DLD1 (cell line): ENCODE results near the gene CTNND2.

Source experiments
- in situ Hi-C: cut with HindIII; loops from 2 replicates; pipeline ENCODE4 v1.10.0; 2017; ENCODE audit warnings: low sequenced_read_pairs

The CTNND2 gene

GRCh38 chr5:11599499-11599898 is 304.7 kb downstream of the CTNND2 start:
- in situ Hi-C loops: loop anchor here (5.0 kb wide), 1 partner anchor 52 kb away; no protein-coding TSS in a partner anchor

GRCh38 chr5:11596657-11597071 is 307.6 kb downstream of the CTNND2 start:
- in situ Hi-C loops: loop anchor here (5.0 kb wide), 1 partner anchor 49 kb away; no protein-coding TSS in a partner anchor

- in situ Hi-C loops: loop anchor here (5.0 kb wide), 1 partner anchor 49 kb away; no protein-coding TSS in a partner anchor
Observed at GRCh38 chr5:11596185-11596584, 308.1 kb downstream of the CTNND2 start.

GRCh38 chr5:11595045-11595444 is 309.2 kb downstream of the CTNND2 start:
- in situ Hi-C loops: loop anchor here (5.0 kb wide), 1 partner anchor 48 kb away; no protein-coding TSS in a partner anchor

- in situ Hi-C loops: no loop called here
Observed at GRCh38 chr5:11594021-11594420, 310.2 kb downstream of the CTNND2 start.

- in situ Hi-C loops: no loop called here
Observed at GRCh38 chr5:11590475-11590874, 313.8 kb downstream of the CTNND2 start.

GRCh38 chr5:11588803-11589202 is 315.4 kb downstream of the CTNND2 start:
- in situ Hi-C loops: no loop called here

GRCh38 chr5:11584017-11584416 is 320.2 kb downstream of the CTNND2 start:
- in situ Hi-C loops: no loop called here

GRCh38 chr5:11579351-11579750 is 324.9 kb downstream of the CTNND2 start:
- in situ Hi-C loops: no loop called here

- in situ Hi-C loops: no loop called here
Observed at GRCh38 chr5:11574787-11575186, 329.5 kb downstream of the CTNND2 start.

- in situ Hi-C loops: no loop called here
Observed at GRCh38 chr5:11573140-11573992, 330.9 kb downstream of the CTNND2 start.

- in situ Hi-C loops: no loop called here
Observed at GRCh38 chr5:11564706-11565105, 339.5 kb downstream of the CTNND2 start.

- in situ Hi-C loops: no loop called here
Observed at GRCh38 chr5:11563822-11564221, 340.4 kb downstream of the CTNND2 start.

- in situ Hi-C loops: no loop called here
Observed at GRCh38 chr5:11560915-11561697, 343.1 kb downstream of the CTNND2 start.

GRCh38 chr5:11557063-11557462 is 347.2 kb downstream of the CTNND2 start:
- in situ Hi-C loops: no loop called here

- in situ Hi-C loops: no loop called here
Observed at GRCh38 chr5:11555171-11555570, 349.1 kb downstream of the CTNND2 start.

GRCh38 chr5:11547730-11548129 is 356.5 kb downstream of the CTNND2 start:
- in situ Hi-C loops: loop anchor here (5.0 kb wide), 2 partner anchors 50 to 100 kb away; no protein-coding TSS in a partner anchor

- in situ Hi-C loops: loop anchor here (5.0 kb wide), 2 partner anchors 50 to 100 kb away; no protein-coding TSS in a partner anchor
Observed at GRCh38 chr5:11547140-11547539, 357.1 kb downstream of the CTNND2 start.

GRCh38 chr5:11540112-11540511 is 364.1 kb downstream of the CTNND2 start:
- in situ Hi-C loops: no loop called here

- in situ Hi-C loops: no loop called here
Observed at GRCh38 chr5:11531811-11532555, 372.3 kb downstream of the CTNND2 start.

GRCh38 chr5:11528720-11529119 is 375.5 kb downstream of the CTNND2 start:
- in situ Hi-C loops: no loop called here
